GM19467 (cell line): ENCODE data around the gene CAPN2.

ENCODE experiments used
- ATAC-seq: cut with Tn5 transposase; IDR thresholded peaks from one replicate; pipeline ENCODE4 v1.9.1; 2021; ENCODE audit warnings: mild to moderate bottlenecking, moderate library complexity; ENCODE audit not compliant: unreplicated experiment

The CAPN2 gene

DNA sequence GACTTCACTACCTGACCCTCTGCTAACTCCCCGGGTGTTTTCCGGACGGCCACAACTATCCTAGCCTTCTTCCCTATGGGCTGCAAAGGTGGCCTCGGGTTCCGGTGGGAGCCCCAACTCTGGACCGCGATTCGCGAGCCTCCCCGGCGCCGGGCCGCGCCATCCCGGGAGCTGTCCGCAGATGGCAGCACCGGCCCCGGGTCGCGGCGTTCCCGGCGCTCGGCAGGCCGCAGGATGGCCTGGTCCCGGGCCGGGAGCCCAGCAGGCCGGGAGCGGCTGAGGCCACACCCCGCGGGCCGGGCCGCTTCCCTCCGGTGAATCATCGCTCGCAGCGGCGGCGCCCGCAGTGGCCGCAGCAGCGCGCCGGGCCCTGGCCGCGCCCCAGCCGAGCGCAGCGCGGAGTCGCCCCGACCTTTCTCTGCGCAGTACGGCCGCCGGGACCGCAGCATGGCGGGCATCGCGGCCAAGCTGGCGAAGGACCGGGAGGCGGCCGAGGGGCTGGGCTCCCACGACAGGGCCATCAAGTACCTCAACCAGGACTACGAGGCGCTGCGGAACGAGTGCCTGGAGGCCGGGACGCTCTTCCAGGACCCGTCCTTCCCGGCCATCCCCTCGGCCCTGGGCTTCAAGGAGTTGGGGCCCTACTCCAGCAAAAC lies at the start of gene CAPN2:
Gene CAPN2 (plus strand): TSS at position 346 of the 656 bp plus-strand sequence. CDS start 102 bp downstream, at position 448.
- ATAC-seq: peak; percentile 55

DNA sequence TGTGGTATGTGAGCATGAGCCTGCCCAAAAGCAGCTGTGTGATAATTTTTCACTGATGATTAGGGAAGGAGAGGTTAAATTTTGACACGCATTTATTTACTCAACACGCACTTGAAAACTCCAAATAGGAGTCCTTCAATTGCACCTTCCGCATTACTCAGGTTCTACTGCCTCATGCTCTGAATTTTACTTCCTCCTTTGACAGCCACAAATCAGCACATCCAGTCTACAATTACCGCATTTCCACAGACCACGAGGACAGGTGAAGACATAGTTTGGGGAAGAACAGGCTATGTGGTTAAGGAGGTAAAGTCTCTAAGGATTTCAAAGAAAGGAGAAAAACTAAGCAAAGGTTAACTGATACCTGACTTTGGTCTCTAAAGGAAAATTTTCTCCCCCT lies 49.4 kb upstream of the CAPN2 start:
- no peak for ATAC-seq

DNA sequence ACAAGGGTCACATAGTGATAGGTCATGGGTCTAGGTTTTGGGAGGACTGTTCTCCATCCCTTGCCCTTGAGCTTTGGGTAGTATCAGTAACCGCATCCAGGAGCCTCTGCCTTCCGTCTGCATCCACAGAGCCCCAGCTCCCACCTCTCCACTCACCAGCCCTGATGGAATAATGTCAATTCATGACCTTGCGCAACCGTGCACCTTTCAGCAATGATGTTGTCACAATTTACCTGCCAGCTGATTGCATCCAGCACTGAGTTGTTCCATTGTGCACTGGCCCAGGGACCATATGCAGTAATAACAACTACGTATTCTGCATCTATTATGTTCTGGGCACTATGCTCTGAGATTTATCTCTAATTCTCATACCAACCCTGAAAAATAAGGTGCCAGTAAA lies 48.2 kb upstream of the CAPN2 start:
- ATAC-seq: no peak

DNA sequence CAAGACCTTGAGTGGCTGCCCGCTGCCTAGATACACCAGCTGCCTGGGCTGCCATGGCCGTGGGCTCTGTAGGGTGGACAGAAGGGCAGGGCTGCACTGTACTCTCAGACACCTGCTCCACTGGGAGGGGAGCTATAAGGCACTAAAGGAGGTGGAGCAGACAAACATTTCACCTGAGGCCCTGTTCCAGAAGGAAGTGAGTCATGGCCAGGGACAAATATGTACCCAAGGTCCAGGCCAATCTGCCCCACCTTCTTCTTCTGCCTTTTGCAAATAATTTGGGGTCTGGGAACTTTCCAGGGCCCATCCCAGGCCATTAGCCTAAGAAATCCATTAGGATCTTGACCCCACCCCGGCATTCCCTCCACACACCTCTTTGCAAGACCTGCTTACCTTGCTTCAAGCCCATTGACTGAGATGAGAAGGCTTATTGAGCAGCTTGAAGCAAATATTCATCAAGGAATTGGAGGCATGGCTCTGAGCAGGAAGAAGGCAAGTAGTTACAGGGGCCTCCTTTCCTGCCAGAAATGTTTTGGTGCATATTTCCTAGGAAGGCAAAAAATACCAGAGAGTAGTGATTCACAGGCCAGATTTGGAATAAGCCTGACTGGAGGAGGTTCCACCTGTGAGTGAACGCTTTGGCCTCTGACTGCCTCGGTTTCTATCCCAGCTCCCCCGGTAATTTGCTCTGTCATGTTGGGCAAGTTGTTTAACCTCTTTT lies 46.6 kb upstream of the CAPN2 start, which contains the start of gene CAPN8:
Gene CAPN8 (minus strand): TSS at position 110 of the 721 bp plus-strand sequence. CDS start 55 bp downstream, at position 55.
- no peak for ATAC-seq

DNA sequence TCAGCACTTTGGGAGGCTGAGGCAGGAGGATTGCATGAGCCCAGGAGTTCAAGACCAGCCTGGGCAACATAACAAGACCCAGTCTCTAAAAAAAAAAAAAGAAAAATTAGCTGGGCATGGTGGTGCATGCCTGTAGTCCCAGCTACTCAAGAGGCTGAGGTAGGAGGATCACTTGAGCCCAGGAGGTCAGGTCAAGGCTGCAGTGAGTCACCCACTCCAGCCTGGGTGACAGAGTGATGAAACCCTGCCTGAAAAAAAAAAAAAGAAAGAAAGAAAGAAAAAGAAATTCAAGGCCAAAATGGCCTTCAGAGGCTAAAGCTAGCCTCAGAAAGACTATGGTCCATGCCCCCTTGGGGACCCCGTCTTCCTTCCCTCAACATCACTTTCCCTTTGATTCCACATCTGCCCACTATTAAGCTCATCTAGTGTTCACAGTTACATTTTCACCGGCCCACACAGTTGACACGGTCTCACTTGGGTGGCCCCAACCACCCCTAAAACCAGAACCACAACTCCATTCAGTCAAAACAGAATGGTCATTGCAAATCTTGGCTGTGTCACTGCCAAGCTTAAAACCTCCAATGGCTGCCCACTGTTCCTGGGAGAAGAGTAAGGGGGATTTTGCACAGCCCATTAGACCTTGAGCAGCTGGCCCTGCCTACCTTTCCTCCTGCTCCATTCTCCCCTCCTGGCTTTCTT lies 44.7 kb upstream of the CAPN2 start:
- no peak for ATAC-seq

DNA sequence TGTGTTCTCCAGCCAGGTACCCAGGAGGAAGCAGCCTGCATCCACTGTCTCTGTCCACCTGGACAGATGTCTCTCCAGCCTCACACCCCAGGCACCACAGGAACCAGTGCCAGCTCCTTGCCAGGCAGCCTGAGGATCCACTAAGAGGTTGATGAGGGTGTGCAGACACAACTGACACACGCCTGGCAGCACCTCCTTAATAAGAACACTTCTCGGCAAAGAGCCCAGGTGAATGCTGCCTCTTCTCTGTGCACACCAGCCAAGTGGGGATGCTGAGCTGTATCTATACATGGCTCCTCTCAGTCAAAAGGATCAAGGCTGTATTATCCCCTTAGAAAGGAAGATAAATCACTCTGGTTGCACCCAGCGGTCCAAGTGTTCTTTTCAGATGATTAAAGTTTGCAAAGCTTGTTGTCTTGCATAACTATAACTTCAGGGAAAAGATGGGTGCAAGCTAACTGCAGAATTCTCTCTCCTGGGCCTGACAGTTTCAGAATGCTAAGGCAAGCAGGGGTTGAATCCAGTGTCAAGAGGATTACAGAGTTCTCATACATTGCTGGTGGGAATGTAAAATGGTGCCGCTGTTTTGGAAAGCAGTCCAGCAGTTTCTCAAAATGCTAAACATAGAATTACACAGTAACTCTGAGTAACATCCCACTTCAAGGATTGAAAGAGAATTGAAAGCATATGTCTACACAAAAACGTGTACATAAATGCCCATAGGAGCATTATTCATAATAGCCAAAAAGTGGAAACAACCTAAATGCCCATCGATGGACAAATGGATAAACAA lies 43.1 kb upstream of the CAPN2 start:
- no peak for ATAC-seq

DNA sequence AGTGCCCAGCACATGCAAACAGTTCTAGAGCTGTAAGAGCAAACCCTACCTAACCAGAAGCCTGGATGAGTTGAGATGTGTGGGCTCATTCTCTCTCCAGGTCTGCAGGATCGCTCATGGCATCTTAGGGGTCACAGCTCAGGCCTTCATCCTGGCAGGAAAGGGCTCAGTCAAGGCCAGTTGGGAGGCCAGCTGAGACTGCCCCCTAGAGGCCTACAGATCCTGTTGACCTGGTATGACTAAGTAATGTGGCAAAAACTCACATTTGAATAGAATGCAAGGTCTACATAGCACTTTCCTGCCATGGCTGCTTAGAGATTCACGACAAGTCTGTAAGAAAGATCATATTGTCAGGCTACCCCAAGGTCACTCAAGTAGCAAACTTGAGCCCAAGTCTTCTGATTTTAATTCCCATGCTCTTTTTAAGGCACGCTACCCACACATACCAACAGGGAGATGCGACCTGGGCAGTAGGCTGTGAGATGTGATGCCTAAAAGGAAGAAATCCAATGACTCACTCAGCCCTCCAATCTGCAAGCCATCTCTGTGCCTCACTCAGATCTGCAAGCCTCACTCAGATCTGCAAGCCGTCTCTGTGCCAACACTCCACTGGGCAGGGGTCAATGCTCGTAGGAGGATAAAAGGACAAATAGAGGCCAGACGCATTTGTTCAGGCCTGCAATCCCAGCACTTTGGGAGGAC lies 41.7 kb upstream of the CAPN2 start:
- no peak for ATAC-seq

DNA sequence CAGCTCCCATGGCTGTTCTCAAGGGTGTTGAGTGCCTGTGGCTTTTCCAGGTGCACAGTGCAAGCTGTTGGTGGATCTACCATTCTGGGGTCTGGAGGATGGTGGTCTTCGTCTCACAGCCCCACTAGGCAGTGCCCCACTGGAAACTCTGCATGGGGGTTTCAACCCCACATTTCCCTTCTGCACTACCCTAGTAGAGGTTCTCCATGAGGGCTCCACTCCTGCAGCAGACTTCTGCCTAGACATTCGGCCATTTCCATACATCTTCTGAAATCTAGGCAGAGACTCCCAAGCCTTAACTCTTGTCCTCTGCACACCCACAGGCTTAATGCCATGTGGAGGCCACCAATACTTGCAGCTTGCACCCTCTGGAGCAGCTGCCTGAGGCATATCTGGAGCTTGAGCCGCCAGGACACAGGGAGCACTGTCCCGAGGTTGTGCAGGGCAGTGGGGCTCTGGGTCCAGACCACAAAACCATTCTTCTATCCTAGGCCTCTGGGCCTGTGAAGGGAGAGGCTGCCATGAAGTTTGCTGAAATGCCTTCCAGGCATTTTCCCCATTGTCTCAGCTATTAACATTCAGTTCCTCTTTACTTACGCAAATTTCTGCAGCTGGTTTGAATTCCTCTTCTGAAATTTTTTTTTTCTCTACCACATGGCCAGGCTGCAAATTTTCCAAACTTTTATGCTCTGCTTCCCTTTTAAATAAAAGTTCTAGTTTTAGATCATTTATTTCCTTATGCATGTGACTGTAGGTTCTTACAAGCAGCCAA lies 38.0 kb upstream of the CAPN2 start:
- ATAC-seq: no peak

DNA sequence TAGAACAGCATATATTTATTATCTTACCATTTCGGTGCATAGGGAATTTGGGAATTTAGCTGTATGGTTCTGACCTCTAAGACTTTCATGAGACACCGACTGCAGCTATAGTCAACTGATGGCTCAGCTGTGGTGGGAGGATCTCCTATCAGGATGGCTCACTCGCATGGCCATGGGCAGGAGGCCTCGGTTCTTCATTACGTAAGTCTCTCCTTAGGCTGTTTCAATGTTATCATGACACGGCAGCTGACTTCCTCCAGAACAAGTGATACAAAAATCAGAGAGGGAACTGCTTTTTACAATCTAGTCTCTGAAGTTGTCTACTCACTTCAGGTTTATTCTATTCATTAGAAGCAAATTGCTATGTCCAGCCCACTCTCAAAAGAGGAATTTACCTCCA lies 33.5 kb upstream of the CAPN2 start:
- no peak for ATAC-seq

DNA sequence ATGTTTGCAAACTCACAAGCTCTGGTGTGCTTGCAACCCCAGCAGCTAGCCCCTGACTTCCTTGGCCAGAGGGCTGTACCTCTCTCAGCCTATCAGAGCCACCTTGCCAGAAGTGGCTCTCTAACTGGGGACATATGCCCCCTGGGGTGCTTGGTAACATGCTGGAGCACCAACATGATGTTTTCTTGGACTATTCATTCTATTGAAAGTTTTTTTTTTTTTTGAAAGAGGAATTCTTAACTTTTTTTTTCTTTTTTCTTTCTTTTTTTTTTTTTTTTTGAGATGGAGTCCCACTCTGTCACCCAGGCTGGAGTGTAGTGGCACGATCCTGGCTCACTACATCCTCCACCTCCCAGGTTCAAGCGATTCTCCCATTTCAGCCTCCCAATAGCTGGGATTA lies 32.2 kb upstream of the CAPN2 start:
- no peak for ATAC-seq

DNA sequence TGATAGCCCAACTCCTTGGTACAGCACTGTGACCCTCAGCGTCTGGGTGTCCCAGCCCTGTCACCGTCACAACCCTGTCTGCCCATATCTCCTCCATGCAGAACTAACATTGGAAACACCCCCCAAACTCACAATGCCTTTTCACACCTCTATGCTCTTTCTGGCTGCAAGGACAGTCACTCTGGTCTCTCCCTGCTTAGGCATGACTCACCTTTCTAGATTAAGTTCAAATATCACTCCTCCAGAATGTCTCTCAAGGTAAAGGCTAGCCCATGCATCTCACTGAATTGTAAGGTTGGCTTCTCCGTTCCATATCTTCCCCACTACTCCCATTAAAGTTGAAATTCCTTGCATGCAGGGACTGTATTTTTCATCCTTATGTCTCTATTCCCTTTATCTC lies 29.8 kb upstream of the CAPN2 start:
- ATAC-seq: no peak

DNA sequence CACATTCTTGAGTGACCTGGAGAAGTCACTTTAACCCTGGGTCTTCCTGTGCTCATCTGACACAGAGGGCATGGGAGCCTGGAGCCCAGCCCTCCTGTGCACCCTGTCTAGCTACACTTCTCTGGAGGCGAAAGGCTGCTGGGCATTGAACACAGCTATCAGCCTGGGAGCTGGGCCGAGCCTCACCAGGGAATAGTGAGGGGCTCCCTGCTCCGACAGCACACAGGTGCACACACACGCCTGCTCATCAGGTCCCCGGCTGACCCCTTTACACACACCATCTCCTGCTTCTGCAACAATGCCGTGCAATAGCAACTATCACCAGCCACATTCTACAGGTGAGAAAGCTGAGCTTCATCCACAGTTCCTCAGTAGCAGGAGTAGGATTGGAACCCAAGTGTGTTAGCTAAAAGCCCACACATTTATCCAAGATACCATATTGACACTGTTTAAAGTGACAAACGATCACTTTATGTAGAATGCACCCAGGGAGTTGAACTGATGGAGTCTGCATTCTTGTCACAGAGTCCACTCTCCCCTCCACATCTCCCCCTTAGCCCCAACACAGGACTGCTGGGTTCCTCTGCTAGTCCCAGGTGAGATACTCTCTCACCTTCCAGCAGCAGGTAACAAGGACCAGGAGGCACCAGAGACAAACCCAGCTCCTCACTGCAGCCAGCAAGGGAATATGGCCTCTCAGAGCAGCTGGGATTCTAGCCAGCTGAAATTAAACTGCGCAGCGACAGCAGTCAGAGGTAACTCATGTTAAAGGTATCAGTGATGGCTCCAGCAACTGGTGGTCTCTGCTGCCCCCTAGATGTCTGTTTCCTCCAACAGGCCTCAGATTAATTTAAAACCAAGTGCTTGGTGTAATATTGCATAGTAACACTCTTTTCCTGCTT lies 28.5 kb upstream of the CAPN2 start:
- no peak for ATAC-seq

DNA sequence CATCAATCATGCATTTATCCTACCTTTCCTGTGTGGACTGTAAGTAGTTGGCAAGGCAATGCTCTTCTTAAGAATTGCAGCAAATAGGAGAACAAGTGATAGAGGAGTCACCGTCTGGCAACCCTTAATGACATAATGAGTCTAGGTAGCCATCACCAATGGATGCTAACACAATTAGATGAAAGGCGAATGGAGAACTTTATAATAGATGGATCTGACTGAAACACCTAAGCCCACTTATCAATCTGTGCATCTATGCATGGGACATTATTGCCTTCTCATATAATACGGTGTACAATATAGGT lies 27.9 kb upstream of the CAPN2 start:
- no peak for ATAC-seq

DNA sequence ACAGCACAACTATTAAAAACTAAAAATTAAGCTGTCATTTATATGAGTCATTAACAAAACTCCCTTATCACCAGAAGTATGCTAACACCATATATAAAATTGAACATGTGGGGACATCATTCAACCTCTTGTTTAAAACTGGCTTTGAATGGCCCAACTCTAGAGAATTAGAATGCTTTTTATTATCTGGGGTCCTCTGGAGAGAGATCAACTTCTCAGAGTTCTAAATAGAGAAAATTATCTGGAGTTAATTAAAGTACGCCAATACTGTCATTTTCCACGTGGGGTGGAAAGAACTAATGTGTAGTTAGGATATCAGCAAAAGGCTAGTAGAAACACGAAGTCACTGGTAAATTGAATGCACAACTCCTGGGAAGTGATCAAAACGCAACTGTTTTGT lies 21.2 kb upstream of the CAPN2 start:
- ATAC-seq: no peak

DNA sequence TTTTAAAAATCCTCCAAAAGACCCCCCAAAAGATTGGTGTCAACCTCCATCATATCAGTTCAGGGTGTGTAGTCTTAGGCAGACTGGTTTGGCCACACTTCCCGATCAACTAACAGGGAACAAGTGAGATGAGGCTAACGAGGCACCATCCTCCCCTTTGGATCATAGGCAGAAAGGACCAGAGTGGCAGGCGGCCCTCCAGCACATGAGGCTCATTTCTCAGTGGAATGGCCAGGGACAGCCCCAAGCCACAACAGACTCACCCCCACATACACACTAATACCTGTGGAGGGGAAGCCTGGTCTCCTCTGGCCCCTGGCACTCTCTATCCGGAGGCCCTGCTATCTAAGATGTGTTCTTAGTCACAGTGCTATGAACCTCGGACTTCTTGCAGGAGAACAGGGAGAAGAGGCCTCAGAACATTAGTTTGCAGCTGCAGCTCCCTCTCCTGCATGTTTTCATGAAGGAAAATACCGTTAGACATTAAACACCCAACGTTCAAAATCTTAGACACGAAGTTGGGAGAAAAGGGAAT lies 17.3 kb upstream of the CAPN2 start:
- ATAC-seq: no peak

DNA sequence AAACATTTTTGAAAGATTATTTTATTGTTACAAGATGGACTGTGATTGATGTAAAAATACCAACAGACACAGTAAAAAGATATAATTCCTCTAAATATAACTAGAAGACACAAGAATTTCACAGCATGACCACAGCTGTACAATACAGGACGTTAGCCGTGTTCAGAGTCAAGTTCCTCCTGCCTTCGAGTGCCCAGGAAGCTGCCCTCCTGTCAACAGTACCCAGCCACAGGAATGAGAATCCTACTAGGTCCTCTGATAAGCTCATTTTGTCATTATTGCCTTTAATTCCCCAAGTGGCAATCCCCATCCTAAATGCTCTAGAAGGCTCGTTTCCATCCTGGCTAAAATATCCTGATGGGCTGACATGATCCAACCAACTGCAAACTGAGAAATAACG lies 16.4 kb upstream of the CAPN2 start:
- no peak for ATAC-seq

DNA sequence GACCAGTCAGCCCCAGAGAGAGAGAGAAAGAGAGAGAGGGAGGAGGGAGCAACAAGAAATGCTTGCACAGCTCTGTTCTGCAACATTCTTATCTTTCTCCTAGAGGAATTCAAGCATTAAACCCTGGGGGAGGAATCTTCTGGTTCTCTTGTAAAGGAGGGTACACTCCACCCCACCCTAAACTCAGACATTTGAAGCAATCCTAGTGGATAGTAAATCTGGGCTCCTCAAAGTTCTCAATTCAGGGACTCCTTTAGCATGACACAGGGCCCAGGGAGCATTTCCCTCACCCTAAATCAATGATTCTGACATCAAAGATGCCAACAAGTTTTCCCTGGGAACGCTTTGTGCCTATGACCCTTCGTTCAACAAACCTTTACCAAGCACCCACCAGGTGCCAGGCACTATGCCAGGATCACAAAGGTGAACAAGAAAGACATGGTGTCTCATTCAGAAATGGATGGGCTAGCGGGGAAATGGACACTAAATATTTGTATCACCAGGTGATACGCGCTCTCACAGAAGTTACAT lies 11.9 kb upstream of the CAPN2 start:
- ATAC-seq: no peak

DNA sequence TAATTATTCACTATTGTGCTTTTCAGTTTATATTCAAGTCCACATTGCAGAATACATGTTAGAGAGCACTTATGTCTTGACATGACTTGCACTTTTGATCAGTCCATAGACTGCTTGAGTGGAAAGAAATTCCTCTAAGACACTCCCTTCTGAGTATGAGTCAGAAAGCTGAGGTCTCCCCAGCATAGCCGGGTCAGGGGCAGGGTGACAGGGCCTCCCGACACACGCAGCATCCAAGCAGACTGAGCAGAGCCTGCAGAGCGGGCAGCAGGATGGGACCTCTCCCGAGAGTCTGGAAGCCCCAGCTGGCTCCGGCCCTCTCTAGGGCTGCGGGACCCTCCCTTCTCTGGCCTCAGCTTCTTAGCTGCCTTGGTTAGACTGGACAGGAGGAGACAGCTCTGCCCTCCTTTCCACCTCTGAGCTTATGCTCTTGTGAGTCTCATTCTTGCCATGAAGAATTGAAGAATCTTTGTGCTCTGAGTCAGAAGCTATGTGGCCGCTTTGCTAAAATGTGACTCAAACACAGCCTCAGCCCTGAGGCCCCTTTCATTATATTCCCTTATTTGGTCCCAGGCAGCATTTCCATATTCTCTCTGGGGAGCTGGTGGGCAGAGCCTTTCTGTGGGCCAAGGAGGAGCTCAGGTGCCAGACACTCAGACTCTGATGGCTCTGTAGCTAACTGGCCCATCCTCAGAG lies 11.2 kb upstream of the CAPN2 start:
- no peak for ATAC-seq
